Spleen (tissue), 11 donors: ENCODE data around the gene C2orf76. TPM values are rescaled to one million over a fixed set of nuclear protein-coding genes. Genes with fewer than 3 reads are reported as not detected.

ENCODE experiments used
- DNase-seq: peaks from one replicate; pipeline ENCODE4 v3.0.0-alpha.2; 2020
- H3K27ac ChIP-seq, 8 donors: fragments of 200-600 bp; sonication (generic) in 7 of 8; 1 replicate in 4 of 8; 2 replicates in 4 of 8; pipeline versions ENCODE4 v1.5.0 to v1.8.0; 2016 to 2021; ENCODE audit warnings: inconsistent platforms in 4 of 8, mild to moderate bottlenecking in 4 of 8, moderate library complexity in 1 of 8
- H3K27me3 ChIP-seq, 7 donors: fragments of 200-600 bp; sonication (generic) in 6 of 7; replicated peaks in 1 of 7; 1 replicate in 4 of 7; 2 replicates in 3 of 7; pipeline versions ENCODE4 v1.5.0 to v1.8.0; 2016 to 2021; ENCODE audit warnings: inconsistent platforms in 3 of 7, mild to moderate bottlenecking in 1 of 7
- H3K36me3 ChIP-seq, 6 donors: fragments of 200-600 bp; sonication (generic) in 5 of 6; 1 replicate in 4 of 6; 2 replicates in 2 of 6; pipeline versions ENCODE4 v1.5.0 to v1.8.0; 2016 to 2021; ENCODE audit warnings: inconsistent platforms in 2 of 6
- H3K4me1 ChIP-seq, 6 donors: fragments of 200-600 bp; sonication (generic) in 5 of 6; 1 replicate in 3 of 6; 2 replicates in 3 of 6; pipeline versions ENCODE4 v1.5.0 to v1.8.0; 2016 to 2021; ENCODE audit warnings: inconsistent platforms in 3 of 6
- H3K4me3 ChIP-seq, 8 donors: fragments of 200-600 bp; sonication (generic) in 7 of 8; 1 replicate in 4 of 8; 2 replicates in 4 of 8; pipeline versions ENCODE4 v1.5.0 to v1.8.0; 2016 to 2021; ENCODE audit warnings: inconsistent platforms in 4 of 8, mild to moderate bottlenecking in 4 of 8, moderate library complexity in 2 of 8
- H3K9me3 ChIP-seq, 8 donors: fragments of 200-600 bp; sonication (generic) in 7 of 8; 1 replicate in 4 of 8; 2 replicates in 4 of 8; pipeline versions ENCODE4 v1.5.0 to v1.8.0; 2016 to 2021; ENCODE audit warnings: inconsistent platforms in 4 of 8
- CTCF ChIP-seq, 11 experiments: fragments of 200-600 bp in 7 of 11; fragments of 450-650 bp in 4 of 11; sonication (generic) in 4 of 11; IDR thresholded peaks in 8 of 11; conservative IDR thresholded peaks in 3 of 11; 1 replicate in 7 of 11; 2 replicates in 4 of 11; pipeline versions ENCODE4 v1.4.0 to v1.8.0; 2016 to 2021; ENCODE audit warnings: antibody characterized with exemption in 11 of 11, inconsistent platforms in 4 of 11, mild to moderate bottlenecking in 1 of 11
- POLR2A ChIP-seq, 3 donors: fragments of 450-650 bp; IDR thresholded peaks; one replicate each; pipeline ENCODE4 v1.5.1; 2017; ENCODE audit warnings: antibody characterized with exemption in 3 of 3, mild to moderate bottlenecking in 1 of 3
- POLR2AphosphoS5 ChIP-seq, 3 donors: sonication (generic); formaldehyde crosslinking; IDR thresholded peaks; one replicate each; pipeline ENCODE4 v1.5.1; 2017; ENCODE audit warnings: antibody characterized with exemption in 3 of 3
- WGBS, 5 donors: extraction: QIAGEN DNeasy Blood & Tissue Kit in 3 of 5; methylation state at CpG; one replicate each; pipeline versions ENCODE4 v1.1.5 to v1.1.7; 2013 to 2018; 5-methylcytosine and 5-hydroxymethylcytosine counted together
- intact Hi-C: fragments of 100-400 bp; cut with DNase I; formaldehyde crosslinking; loops from one replicate; pipeline ENCODE4 v1.15.0; 2023; ENCODE audit warnings: low total_unique reads
- polyA plus RNA-seq, 3 donors: library from polyadenylated mRNA; stranded (reverse); fragments of 200-250 nt; gene quantifications; one replicate each; pipeline ENCODE4 v1.2.1, GENCODE V29; 2013
- total RNA-seq, 7 donors: library from RNA; depleted of rRNA in 3 of 7; stranded (reverse); fragments of >200 nt in 3 of 7; fragmentation: NEBNext Ultra II Directional in 4 of 7; extraction: Animal tissue kit (Norgen Biotek cat#: 25700) in 4 of 7; gene quantifications; one replicate each; pipeline versions ENCODE4 v1.1.0 to v1.2.1, GENCODE V29; 2016 to 2021
- donor health status: healthy with polysubstance abuse.
- donor health status: DM: no; HTN: no; CAD: no; lungs with moderate emphysema.
- donor health status: DM: no; HTN: no; CAD: no.
- donor health status: Bipolar disorder and iron deficiency.
- donor health status: healthy.
- donor health status: DM: no; HTN: no; CAD: no.
- donor health status: DM: yes; HTN: yes; CAD: no.

The C2orf76 gene
- total and polyA plus RNA-seq, 10 donors = 4.8 to 21.7 (median 8.2) TPM

GRCh38 chr2:119372778-119373568, 6.3 kb upstream of the C2orf76 start:
- Histone ChIP-seq H3K36me3 (peaks cover 6 to 71% (median 56%) of the 10 kb centered on the region in 6 donors), H3K27me3 (no peaks in the 10 kb centered on the region), H3K27ac (no peak overlapping the region), H3K4me1 (peaks cover under 1 to 13% (median 6%) of the 10 kb centered on the region in 6 donors), H3K9me3 (peaks cover 0 to 24% (median 19%) of the 10 kb centered on the region in 8 donors), H3K4me3 (no peak overlapping the region)
- no peak for DNase-seq
- 78 to 88% (median 86%) methylated on average over 6 to 7 of the region's 7 CpGs for WGBS, 5 donors
- intact Hi-C loops = no loop called here
- TF ChIP-seq POLR2A (IDR thresholded peaks at IDR 0.05) (no peak), POLR2AphosphoS5 (IDR thresholded peaks at IDR 0.05) (no peak), CTCF (IDR thresholded peaks at IDR 0.05 in 8 of 11, conservative IDR thresholded peaks at IDR 0.05 in 3 of 11) (no peak)

- no peak for TF ChIP-seq POLR2A (IDR thresholded peaks at IDR 0.05)
- TF ChIP-seq POLR2AphosphoS5 (IDR thresholded peaks at IDR 0.05) = no peak
- no peak for TF ChIP-seq CTCF (IDR thresholded peaks at IDR 0.05 in 8 of 11, conservative IDR thresholded peaks at IDR 0.05 in 3 of 11)
- H3K27me3 ChIP-seq = no peaks in the 10 kb centered on the region
- H3K36me3 ChIP-seq = peaks cover 6 to 71% (median 56%) of the 10 kb centered on the region in 6 donors
- WGBS, 5 donors = 70 to 88% (median 85%) methylated on average over 6 of the region's 6 CpGs
- DNase-seq = no peak
- H3K4me1 ChIP-seq = peaks cover 4 to 23% (median 14%) of the 10 kb centered on the region in 6 donors
- H3K9me3 ChIP-seq = peaks cover 0 to 24% (median 19%) of the 10 kb centered on the region in 8 donors
- intact Hi-C loops = no loop called here
- H3K27ac ChIP-seq = no peak overlapping the region
- H3K4me3 ChIP-seq = no peak overlapping the region
Observed at GRCh38 chr2:119371111-119371510, 4.5 kb upstream of the C2orf76 start.

- intact Hi-C loops = no loop called here
- H3K27ac ChIP-seq = no peak overlapping the region
- TF ChIP-seq POLR2AphosphoS5 (IDR thresholded peaks at IDR 0.05) (no peak), POLR2A (IDR thresholded peaks at IDR 0.05) (no peak), CTCF (IDR thresholded peaks at IDR 0.05 in 8 of 11, conservative IDR thresholded peaks at IDR 0.05 in 3 of 11) (no peak)
- H3K36me3 ChIP-seq = peaks cover 6 to 67% (median 56%) of the 10 kb centered on the region in 6 donors
- DNase-seq = no peak
- peaks cover 0 to 24% (median 19%) of the 10 kb centered on the region in 8 donors for H3K9me3 ChIP-seq
- H3K4me1 ChIP-seq = peaks cover 13 to 36% (median 26%) of the 10 kb centered on the region in 6 donors
- 86 to 98% (median 95%) methylated on average over 6 of the region's 6 CpGs for WGBS, 5 donors
- no peak overlapping the region for H3K4me3 ChIP-seq
- H3K27me3 ChIP-seq = no peaks in the 10 kb centered on the region
Observed at GRCh38 chr2:119369845-119370244, 3.2 kb upstream of the C2orf76 start.

GRCh38 chr2:119367472-119368099, 952 bp upstream of the C2orf76 start:
- Histone ChIP-seq H3K27ac (peak overlapping the region; percentile 44 to 94 (median 88)), H3K4me3 (peak overlapping the region; percentile 60 to 95 (median 82)), H3K4me1 (peaks cover 13 to 45% (median 32%) of the 10 kb centered on the region in 6 donors), H3K36me3 (peaks cover 0 to 45% (median 36%) of the 10 kb centered on the region in 6 donors), H3K27me3 (no peaks in the 10 kb centered on the region), H3K9me3 (peaks cover 0 to 1% (median 0%) of the 10 kb centered on the region in 8 donors)
- peak; percentile 92 for DNase-seq
- TF ChIP-seq POLR2A (IDR thresholded peaks at IDR 0.05) (no peak), POLR2AphosphoS5 (IDR thresholded peaks at IDR 0.05) (no peak), CTCF (IDR thresholded peaks at IDR 0.05 in 8 of 11, conservative IDR thresholded peaks at IDR 0.05 in 3 of 11) (no peak)
- WGBS, 5 donors = 5 to 12% (median 8%) methylated on average over 20 to 32 of the region's 32 CpGs
- intact Hi-C loops = no loop called here
